NCI-H2196 (cell line): Measurements from ENCODE around the gene CIC.
"Not testable (repeated sequence)": the region's sequence is repeated elsewhere in the genome, so short reads cannot be mapped to it uniquely, and the experiment has no call there.

Source experiments
- DNase-seq: peaks from one replicate; lab custom pipeline; 2025; ENCODE audit not compliant: unreplicated experiment; lab: John Stamatoyannopoulos, UW

The CIC gene

DNA sequence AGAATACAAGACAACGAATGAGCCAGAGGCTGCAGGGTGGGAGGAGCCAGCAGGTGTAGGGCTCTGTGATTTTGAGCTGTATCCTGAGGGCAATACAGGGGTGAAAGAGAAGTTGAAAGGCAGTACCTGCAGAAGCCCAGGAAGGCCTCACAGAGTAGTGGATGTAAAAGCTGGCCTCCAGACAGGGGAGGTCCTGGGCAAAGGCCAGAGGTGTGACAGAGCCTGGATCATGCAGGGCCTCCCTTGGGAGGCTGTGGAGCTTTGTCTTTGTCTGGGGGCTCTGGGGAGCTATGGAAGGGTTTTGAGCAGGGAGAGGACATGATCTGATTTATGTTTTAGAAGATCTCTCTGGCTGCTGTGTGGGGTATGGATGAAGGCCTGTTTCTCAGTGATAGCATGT lies 59.1 kb downstream of the CIC start:
- DNase-seq = no peak

DNA sequence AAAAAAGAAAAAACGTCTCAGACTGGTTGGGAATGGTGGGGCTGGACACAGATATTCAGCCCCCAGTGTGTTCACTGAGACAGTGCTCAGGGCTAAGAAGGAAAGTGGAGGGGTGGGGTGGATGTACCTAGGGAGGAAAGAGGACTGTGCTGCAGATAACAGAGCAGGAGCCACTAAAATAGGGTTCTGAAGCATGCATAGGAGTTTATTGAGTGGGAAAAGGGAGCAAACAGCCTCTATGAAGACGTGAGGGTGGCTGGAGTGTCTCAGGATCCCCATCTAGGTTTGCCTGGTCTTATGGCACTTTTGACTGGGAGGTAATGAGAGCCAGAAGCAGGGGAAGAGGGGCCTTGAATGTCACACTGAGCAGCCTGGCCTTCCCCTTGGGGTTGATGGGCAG lies 59.8 kb downstream of the CIC start:
- DNase-seq = no peak

DNA sequence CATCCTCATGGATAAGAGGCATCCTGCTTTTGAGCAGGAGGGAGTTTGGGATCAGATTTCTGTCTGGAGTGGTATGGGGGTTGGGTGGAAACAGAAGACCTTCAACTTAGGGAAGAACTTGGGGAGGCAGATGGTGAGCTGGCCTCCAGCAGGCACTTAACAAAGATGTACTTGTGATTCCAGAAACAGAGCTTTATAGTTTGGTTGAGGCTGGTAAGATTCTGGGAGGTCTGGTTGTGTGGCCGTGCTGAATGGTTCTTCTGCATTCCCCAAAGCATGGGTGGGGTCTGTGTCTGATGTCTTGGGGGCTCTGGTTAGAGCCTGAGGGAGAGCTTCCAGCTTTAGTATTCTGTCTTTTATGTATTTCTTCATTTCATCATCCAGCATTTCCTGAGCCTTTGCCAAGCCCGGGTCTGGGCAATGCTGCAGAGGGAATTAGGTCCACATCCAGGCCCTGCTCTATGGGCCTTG lies 61.2 kb downstream of the CIC start:
- DNase-seq = no peak

DNA sequence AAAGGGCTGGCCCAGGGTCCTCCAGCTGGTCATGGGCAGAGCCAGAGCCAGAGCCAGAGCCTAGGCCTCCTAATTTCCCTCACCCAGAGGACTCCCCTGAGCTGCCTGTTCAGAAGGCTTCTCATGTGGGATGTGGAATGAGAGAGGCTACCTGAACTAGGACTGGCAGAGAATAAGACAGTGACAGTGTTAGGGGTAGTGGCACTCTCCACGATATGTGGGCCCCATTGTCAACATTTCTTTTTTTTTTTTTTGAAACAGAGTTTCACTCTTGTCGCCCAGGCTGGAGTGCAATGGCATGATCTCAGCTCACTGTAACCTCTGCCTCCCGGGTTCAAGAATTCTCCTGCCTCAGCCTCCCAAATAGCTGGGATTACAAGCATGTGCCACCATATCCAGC lies 62.3 kb downstream of the CIC start:
- not testable (repeated sequence) for DNase-seq

DNA sequence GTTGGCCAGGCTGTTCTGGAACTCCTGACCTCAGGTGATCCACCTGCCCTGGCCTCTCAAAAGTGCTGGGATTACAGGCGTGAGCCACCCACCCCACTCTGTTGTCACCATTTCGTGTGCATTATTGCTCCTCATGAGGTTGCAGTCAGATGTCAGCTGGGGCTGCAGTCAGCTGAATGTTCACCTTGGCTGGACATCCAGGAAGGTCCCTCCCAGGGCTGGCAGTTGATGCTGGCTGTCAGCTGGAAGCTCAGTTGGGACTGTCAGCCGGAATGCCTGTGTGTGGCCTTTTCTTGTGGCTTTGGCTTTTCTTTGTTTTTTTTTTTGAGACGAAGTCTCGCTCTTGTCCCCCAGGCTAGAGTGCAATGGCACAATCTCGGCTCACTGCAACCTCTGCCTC lies 63.0 kb downstream of the CIC start:
- DNase-seq = no peak

DNA sequence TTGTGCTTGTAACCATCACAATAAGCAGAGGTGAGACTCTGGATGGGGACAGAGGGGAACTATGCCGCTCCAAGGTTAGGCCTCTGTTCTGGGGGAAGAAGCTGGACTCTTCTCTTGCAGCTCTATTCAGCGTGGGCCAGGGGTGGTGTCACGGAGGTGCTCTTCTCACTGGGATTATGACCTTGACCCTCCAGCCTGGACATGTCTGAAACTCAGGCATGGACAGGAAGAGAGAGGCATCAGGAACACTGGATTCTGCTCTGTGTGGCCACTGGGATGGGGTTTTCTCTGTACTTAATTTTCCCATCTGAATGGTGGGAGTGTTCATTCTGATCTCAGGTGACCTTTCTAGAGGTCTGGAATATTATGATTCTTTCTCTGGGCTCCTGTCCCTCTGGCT lies 64.0 kb downstream of the CIC start:
- no peak for DNase-seq

DNA sequence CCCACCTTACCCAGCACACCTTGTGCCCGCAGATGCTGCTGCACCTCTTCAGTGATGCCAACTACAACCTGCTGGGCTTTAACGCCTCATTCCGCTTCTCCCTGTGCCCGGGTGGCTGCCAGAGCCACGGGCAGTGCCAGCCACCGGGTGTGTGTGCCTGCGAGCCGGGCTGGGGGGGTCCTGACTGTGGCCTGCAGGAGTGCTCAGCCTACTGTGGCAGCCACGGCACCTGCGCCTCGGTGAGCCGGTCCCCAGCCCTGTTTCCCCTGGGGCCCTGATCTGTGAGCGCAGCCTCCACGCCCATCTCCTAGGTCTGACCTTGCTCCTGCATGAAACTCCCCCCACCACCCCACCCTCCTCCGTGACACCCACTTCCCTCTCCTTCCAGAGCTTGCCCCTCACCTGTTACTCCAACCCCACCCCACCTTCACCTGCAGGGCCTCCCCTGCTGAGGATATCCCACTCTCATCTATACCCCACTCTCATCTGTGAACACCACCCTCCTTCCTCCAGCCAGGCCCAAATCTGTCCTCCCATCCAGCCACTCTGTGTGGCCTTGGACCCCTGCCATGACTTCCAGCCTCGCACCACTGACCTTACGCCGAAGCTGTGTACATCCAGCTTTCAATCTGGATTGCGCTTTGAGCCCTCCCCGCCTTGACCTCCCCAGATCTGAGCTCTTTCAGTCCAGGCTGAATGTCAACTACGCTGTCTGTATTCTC lies 65.1 kb downstream of the CIC start:
- DNase-seq = no peak

DNA sequence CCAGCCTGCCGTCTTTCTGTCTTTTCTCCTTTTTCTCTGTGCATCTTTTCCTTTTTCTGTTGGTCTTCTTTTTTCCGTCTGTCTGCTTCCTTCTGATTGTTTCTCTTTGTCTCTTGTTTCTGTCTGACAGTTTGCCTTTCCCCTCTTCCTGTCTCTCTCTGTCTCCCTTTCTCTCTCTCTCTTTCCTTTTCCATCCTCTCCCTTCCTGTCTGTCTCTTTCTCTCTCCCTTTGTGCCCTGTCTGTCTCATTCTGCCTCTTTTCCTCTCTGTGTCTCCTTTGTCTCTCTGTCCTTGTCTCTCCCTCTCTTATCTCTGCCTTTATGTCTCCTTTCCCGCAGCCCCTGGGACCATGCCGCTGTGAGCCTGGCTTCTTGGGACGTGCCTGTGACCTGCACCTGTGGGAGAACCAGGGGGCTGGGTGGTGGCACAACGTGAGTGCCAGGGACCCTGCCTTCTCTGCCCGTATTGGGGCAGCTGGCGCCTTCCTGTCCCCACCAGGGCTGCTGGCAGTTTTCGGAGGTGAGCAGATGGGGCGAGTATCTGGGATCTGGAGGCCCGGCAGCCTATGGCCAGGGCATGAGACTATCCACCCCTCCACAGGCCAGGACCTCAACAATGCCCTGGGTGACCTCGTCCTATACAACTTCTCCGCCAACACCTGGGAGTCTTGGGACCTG lies 65.8 kb downstream of the CIC start:
- DNase-seq = no peak

DNA sequence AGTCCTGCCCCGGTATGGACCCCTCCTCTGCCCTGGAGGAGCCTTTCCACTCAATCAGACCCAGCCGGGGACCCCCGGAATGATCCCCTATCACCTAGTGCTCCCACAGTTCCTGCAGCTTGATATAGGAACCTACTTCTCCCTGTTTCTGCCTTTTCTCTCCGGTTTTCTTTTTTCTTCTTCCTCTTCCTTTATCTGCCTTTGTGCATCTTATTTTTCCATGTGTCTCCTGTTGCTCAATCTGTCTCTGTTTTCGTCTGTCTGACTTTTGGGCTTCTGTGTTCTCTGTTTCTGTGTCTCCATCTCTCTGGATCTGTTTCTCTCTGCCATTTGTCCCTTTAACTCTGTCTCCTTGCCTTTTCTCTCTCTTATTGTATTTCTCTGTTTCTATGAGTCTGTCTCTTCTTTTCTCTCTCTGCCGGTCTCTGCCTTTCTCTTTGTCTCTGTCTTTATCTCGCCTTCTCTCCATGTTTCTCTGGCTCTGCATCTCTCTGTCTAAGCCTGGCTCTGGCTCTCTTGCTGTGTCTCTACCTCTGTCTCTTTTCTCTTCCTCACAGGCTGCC lies 66.4 kb downstream of the CIC start:
- DNase-seq = no peak

DNA sequence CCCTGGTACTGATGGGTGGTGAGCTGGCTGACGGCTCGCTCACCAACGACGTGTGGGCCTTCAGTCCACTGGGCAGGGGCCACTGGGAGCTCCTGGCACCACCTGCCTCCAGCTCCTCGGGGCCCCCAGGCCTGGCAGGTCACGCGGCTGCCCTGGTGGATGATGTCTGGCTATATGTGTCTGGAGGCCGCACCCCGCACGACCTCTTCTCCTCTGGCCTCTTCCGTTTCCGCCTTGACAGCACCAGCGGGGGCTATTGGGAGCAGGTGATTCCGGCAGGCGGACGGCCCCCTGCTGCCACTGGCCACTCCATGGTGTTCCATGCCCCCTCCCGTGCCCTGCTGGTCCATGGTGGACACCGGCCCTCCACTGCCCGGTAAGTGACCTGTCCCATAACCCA lies 66.9 kb downstream of the CIC start:
- no peak for DNase-seq

DNA sequence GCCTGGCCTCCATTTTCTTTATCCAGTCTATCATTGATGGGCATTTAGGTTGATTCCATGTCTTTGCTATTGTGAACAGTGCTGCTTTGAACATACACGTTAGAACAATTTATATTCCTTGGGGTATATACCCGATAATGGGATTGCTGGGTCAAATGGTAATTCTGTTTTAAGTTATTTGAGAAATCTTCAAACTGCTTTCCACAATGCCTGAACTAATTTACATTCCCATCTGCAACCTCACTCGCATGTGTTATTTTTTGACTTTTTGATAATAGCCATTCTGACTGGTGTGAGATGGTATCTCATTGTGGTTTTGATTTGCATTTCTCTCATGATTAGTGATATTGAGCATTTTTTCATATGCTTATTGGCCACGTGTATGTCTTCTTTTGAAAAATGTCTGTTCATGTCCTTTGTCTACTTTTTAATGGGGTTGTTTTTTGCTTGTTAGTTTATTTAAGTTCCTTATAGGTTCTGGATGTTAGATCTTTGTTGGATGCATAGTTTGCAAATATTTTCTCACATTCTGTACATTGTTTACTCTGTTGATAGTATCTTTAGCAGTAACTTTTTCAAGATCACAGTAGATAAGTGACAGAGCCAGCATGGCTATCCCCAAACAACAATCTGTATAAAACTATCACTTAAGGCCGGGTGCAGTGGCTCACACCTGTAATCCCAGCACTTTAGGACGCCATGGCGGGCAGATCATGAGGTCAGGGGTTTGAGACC lies 70.2 kb downstream of the CIC start:
- DNase-seq = not testable (repeated sequence)

DNA sequence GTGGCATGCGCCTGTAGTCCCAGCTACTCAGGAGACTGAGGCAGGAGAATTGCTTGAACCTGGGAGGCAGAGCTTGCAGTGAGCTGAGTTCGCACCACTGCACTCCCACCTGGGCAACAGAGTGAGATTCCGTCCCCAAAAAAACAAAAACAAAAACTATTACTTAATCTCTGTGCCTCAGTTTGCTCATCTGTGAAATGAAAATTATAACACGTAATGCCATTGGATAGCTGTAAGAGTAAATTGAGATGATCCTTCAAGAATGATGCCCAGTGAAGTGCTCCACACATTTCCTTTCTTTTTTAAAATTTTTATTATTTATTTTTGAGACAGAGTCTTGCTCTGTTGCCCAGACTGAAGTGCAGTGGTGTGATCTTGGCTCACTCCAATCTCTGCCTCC lies 70.9 kb downstream of the CIC start:
- not testable (repeated sequence) for DNase-seq

DNA sequence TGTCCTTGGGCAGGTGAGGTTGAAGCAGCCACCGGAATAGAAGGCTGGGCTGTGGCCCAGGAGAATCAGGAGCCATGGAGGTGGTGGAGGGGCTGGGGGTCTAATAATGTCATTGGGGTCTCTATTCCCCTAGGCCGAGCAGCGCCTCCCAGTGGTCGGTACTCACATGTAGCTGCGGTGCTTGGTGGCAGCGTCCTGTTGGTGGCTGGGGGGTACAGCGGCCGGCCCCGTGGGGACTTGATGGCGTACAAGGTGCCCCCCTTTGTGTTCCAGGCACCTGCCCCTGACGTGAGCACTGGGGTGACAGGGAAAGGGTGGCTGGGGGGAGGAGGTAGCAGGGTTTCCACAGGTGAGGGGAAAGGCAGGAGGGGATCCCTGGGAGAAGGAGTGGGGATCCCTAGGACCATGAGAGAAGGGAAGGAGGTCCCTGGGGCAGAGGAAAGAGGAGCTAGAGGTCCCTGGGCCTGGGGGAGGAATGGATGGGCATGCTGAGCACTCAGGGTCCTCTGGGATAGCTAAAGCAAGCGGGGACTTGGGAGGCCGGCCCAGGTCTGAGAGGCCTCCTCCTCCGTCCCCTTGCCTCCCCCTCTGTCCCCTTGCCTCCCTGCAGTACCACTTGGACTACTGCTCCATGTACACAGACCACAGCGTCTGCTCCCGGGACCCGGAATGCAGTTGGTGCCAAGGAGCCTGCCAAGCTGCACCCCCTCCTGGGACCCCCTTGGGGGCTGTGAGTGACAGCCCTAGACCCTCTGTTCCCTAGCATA lies 74.5 kb downstream of the CIC start:
- no peak for DNase-seq

DNA sequence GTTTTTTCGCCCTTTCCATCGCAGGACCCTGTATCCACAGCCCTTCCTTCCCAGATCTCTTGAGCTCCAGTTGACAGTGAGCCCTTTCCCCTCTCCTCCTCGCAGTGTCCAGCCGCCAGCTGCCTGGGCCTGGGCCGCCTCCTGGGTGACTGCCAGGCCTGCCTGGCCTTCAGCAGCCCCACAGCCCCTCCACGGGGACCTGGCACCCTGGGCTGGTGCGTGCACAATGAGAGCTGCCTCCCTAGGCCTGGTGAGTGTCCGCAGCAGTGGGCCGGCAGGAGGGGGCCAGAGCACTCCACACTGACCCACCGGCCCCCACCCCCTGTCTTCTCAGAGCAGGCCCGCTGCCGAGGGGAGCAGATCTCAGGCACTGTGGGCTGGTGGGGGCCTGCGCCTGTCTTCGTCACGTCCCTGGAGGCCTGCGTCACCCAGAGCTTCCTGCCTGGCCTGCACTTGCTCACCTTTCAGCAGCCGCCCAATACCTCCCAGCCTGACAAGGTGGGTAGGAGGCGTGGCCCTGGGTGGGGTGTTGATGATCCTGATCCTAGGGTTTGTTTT lies 75.4 kb downstream of the CIC start:
- DNase-seq = no peak
